ENCODE data around the gene APP.

DNA sequence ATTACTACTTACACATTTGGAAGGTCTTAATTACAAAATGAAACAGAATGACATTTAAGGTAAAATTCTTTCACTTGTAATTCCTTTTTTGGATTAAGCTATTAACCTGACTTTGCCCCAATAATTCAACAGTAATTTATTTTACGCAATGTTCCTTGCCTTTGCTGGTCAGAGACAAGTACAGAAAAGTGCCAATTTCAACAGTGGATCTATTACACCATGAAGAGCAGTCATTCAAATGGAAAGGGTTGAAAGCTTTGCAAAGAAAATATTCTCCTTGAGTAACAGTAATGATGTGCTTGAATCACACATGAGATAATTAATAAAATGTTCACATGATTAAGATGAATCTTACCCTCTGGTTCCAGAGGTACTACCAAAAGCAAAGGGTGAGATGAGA is 84.7 kb downstream of the APP start:
- TF ChIP-seq EZH2phosphoT487 (IDR thresholded peaks at IDR 0.05; ENCODE audit: low read depth), result no peak
- TF ChIP-seq, protein P1, sequence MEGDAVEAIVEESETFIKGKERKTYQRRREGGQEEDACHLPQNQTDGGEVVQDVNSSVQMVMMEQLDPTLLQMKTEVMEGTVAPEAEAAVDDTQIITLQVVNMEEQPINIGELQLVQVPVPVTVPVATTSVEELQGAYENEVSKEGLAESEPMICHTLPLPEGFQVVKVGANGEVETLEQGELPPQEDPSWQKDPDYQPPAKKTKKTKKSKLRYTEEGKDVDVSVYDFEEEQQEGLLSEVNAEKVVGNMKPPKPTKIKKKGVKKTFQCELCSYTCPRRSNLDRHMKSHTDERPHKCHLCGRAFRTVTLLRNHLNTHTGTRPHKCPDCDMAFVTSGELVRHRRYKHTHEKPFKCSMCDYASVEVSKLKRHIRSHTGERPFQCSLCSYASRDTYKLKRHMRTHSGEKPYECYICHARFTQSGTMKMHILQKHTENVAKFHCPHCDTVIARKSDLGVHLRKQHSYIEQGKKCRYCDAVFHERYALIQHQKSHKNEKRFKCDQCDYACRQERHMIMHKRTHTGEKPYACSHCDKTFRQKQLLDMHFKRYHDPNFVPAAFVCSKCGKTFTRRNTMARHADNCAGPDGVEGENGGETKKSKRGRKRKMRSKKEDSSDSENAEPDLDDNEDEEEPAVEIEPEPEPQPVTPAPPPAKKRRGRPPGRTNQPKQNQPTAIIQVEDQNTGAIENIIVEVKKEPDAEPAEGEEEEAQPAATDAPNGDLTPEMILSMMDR (IDR thresholded peaks at IDR 0.05; ENCODE audit: low read depth, low read length), result no peak

All from OCI-LY3 (cell line).